NCI-H1436 (cell line): ENCODE measurements around the gene GGCX.
"Not testable (repeated sequence)": the region's sequence is repeated elsewhere in the genome, so short reads cannot be mapped to it uniquely, and the experiment has no call there.

Source experiments
- DNase-seq: peaks from one replicate; lab custom pipeline; 2025; lab: John Stamatoyannopoulos, UW

Gene GGCX

DNA sequence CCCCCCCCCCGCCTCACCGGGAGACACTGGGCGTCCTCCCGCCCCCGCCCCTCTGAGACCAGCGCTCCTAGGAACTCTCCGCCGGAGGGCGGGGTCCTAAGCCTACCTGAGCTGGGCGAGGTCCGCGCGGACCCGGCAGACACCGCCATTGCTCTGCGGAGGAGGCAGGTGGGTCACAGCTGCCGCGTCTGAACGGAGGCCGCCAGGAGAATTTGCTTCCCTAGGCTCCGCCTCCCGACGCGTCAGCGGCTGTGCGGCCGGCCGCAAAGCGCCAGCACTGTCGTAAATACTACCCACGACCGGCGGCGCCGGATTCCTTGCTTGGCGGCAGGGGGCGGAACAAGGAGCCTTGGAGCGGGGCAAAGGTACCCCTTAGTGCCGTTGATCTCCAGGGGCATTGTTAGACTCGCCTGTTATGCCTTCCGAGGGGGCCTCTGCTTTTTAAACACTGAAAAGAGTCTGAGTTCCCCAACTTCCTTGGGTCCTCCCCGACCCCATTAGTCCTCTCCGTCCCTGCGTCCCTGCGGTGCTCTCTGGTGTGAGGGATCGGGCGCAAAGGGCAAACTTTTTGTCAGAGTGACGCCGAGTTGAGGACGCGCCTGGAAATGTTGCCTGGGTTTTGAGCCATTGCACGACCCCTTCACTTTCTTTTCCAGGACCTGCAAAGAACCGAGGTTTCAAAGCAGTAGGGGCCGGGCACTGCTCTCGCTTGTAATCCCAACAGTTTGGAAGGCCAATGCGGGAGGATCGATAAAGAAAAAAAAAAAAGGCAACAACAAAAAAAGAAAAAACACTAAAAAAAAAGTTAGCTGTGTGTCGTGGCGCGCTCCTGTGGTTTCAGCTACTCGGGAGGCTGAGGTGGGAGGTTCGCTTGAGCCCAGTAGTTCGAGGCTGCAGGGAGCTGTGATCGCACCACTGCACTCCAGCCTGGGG, at the start of gene GGCX:
TSS of gene GGCX (minus strand) at position 214 of the 933 bp plus-strand sequence. CDS start at position 149, 65 bp downstream.
- DNase-seq, result peak; percentile 93

- DNase-seq, result no peak
These were observed 46.2 kb upstream of the GGCX start for GRCh38 chr2:85607268-85608215.

DNA sequence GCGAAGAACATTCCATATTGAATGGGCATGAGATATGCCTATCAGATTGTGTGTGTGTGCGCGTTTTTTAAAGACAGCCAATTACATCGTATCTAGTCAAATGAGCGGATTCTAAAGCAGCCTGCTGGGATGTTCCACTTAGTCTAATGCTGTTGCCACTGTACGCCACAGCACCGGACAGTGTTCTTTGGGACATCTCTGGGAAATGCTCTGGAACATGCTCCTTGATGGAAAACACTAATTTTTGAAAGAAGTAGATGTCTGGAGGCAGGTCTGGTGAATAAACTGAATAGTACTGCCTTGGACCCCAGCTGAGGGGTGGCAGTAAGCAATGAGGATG, 44.8 kb upstream of the GGCX start:
- DNase-seq, result no peak

DNA sequence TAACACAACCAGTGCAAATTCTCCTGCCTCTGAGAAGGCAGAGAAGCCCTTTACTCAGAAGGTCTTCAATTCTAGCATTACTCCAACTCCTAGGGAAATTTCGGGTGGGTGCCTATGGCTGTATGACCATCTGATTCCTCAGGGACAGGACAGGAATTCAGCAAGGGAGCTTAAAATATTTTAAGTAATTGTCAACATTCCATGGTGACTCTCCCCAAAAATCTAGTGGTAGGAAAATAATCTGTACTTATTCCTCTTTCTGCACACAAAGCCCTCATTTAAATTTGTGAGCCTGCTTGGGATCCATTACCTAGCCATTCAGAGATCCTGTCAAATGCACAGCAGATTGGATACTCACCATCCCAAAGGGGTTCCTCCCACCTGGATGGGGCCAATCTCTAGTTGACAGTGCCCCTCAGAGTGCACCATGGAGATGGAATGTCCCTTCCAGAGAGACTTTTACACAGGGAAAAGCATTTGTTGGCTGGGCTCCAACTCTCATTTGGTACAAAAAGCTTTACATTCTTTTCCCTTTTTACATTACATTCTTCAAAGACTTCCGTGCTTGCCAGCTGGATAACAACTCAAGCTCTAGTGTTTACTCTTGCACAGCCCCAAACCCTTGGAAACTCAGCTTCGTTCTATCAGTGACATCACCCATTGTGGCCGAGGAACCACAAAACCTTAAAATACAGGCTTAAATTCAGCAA, 44.3 kb upstream of the GGCX start:
- DNase-seq, result no peak

- DNase-seq, result no peak
These were observed 43.5 kb upstream of the GGCX start for GRCh38 chr2:85604568-85605339.

GRCh38 chr2:85604133-85604444, 42.8 kb upstream of the GGCX start:
- DNase-seq, result not testable (repeated sequence)

DNA sequence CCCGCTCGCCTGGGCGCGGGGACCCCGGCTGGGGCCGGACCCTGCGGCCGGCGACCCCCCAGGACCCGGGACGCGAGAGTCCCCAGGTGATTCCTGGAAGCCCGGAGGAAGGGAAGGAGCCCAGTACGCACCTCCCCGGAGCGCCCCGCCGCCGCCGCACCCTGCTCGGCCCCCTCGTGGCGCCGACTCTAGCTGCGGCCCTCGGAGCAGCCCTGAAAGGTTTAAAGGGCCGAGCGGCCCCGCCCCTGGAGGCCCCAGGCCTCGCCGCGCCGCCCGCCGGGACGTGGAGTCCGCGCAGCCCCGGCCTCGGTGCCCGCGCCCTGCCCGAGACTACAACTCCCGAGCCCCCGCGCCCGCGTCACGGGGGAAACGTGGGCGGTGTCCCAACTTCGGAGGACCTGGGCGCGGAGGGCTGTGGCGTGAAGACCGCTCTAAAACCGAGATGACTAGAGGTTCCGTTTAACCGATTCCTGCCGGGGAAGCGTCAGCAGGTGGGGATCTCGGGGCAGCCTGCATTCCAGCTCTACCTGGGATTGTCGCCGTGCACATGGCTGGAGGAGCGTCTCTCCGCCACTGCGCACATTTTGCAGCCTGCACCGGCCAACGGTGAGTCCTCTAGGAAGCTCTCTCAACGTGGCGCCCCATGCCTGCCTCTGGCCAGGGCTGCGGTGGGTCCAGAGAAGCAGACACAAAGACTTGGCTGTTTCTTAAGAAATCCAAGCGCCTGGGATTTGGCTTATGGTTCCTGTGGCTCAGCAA, 41.4 kb upstream of the GGCX start, which contains the start of gene TMEM150A:
TSS of gene TMEM150A (minus strand) at position 223 of the 759 bp plus-strand sequence. CDS start 750 bp downstream, outside the sequence.
- DNase-seq, result peak; percentile 78

DNA sequence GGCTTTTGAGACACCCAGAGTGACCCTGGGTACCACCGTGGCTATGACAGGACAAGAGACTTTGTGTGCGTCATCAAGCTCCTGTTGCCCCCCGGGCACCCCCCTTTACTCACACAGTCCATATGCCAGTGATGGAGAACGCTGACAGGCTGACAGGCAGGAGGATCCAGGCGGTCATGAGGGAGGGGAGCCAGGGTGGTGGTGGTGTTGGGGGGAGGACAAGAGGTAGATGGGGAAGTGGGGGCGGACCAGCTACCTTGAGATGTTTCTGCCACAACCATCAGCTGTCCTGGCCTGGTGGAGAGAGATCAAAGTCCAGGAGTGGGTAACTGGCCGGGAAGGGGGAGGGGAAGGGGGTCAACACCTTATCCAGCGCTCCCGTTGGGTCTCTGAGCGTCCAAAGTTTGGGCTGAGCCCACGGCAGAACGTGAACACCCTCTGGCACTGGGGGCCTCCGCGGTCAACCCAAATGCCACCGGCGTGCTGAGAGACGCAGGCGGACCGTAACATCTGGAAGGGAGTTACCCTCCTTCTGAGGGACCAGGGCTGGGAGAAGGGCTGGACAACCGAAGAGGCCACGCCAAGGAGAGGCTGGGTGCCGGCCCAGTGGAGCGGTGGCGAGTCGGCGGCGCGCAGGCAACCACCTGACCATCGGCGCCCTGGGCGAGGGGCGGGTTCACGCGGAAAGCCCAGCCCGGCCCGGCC, 40.6 kb upstream of the GGCX start:
- DNase-seq, result no peak

GRCh38 chr2:85600951-85601770, 39.9 kb upstream of the GGCX start:
- no peak for DNase-seq

DNA sequence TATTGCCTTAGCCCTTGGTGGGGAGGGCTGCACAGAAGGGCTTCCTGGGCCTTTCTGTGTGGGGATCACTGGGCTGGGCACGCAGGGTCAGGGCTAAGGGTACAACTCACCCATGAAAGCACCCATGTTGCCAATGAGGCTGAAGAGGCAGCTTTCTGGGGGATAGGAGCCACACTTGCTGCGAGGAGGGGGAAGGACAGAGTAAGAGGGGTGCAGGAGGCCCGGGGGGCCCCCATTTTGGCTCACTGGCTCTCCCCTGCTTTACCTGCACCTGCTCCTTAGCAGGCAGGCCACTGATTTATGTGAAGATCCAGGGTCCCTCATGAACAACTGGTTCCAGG, 38.9 kb upstream of the GGCX start:
- DNase-seq, result no peak

- no peak for DNase-seq
These were observed 38.4 kb upstream of the GGCX start for GRCh38 chr2:85599468-85600234.

- no peak for DNase-seq
These were observed 37.5 kb upstream of the GGCX start for GRCh38 chr2:85598594-85599340.

DNA sequence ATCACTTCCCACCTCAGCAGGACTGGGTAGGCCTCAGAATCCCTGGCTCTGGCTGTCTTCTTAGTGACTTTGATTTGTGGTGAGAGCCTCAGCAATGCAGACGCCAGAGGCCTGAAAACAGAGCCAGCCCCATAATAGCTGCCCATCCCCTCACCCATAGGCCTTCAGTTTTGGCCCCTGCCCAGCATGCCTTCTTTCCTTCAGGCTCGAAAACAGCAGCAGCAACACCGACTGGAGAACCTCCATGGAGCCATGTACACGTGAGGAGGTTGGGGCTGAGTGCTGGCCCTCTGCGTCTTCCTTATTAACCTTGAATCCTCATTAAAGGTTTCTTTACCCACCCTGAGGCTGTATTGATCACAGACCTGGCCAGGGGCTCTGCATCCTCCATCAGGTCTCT, 35.9 kb upstream of the GGCX start:
- DNase-seq, result no peak

DNA sequence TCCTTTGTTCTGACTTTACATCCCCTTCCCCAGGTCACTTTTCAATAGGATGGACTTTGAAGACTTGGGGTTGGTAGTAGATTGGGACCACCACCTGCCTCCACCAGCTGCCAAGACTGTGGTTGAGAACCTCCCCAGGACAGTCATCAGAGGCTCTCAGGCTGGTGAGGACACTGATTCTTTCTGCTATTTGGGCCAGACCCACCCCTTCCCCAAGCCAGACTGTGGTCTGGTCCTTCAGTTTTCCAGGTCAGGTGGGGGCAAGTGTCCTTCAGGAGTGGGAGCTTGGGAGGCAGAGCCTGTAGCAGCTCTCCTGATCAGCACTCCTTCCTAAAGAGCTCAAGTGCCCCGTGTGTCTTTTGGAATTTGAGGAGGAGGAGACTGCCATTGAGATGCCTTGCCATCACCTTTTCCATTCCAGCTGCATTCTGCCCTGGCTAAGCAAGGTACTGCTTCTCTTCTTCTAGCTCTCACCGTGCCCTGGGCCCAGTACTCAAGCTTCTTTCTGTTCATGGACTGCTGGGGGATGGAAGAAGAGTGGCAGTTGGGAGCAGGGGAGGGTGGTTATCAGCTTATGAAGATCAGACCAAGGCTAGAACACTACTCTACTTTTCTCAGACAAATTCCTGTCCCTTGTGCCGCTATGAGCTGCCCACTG, 35.3 kb upstream of the GGCX start:
- DNase-seq, result no peak

DNA sequence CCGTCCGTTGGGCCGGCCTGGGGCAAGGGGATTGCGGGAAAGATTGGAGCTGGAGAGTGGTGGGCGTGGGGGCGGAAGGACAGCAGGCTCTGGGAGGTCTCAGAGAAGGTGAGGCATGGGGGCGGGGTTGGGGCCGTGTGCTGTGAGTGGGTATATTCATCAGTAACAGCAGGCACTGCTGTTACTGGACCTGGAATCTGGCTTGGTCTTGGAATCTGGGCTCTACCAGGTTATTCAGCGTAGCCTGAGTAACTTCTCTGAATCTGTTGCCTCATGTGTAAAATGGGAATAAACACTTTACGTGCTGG, 34.7 kb upstream of the GGCX start:
- no peak for DNase-seq

GRCh38 chr2:85595301-85596025, 34.2 kb upstream of the GGCX start, which contains the start of gene RNF181:
RNF181 (plus strand) TSS chr2:85595745; CDS start chr2:85595764, 19 bp downstream.
- DNase-seq, result peak; percentile 93
